Anterior cingulate cortex (tissue), 58 donors: ENCODE measurements around the gene ZDHHC14.
"Not testable (repeated sequence)": the region's sequence is repeated elsewhere in the genome, so short reads cannot be mapped to it uniquely, and the experiment has no call there.

Experiments
- DNase-seq, 58 donors: peaks; one replicate each; lab custom pipeline; 2025; lab: John Stamatoyannopoulos, UW

ZDHHC14 gene

DNA sequence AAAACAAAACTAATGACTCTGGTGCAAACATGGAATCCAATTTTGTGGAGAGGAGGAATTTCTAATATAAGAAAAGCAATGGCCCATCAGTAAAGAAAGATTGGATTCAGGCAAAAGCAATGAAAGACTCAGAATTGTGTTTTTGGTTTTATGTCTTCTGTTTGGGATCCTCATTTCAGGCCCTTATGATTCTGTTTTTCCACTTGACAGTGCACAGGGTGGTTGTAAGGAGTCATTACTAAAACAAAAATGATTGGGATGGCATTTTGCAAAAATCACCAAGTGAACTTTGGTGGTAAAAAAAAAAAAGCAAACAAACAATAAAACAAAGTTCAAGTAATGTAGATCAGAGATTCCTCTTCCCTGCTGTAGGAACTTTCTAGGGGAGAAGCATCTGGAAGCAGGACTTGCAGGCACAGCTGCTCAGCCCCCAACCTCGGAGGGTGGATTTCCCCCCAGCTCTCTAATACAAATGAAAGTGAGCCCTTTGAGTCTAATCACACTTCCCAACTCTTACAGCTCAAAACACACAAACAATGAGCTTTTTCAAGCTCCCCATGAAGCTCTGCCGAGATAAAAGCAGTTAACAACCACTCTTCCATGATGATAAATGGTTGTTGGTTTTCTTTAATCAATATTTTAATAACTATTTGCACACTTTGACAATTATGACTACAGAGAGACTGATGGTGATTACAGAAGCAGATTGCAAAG is 177.7 kb downstream of the ZDHHC14 start:
- DNase-seq: no peak

GRCh38 chr6:157559201-157559756 is 178.3 kb downstream of the ZDHHC14 start:
- DNase-seq: no peak

GRCh38 chr6:157560063-157560462 is 179.1 kb downstream of the ZDHHC14 start:
- DNase-seq: not testable (repeated sequence)

DNA sequence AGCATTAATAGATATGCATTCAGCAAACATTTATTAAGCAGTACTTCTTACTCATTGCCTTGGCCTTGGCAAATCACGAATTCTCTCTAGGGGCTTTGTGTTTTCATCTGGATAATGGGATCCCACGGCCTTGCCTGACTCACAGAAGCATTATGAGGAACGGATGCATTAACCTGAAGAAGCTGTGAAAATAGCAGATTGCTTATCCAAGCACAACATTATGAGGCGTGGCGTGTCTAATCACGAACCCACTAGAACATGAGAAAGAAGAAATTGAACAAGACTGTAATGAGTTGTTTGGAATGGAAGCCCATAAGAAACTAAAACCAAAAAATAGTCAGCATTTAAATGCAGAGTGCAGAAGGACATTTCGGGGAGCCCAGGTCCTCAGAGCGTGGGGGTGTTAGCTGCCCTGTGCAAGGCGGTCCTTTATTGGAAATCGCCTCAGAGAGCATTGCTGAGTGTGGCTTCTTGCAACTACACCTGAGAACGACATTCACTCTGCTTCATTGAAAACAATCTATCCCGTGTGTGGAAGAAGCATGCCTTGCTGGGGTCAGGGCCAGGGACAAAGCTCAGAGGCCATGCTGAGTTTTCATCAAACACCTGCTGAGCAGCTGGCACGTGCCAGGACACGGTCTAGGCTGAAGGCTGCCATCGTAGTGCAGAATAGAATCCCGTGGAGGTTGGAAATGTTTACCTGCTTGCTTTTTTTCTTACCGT is 179.9 kb downstream of the ZDHHC14 start:
- DNase-seq: no peak

- no peak for DNase-seq
Observed at GRCh38 chr6:157561414-157561790, 180.4 kb downstream of the ZDHHC14 start.

GRCh38 chr6:157561929-157562810 is 181.2 kb downstream of the ZDHHC14 start:
- no peak for DNase-seq

DNA sequence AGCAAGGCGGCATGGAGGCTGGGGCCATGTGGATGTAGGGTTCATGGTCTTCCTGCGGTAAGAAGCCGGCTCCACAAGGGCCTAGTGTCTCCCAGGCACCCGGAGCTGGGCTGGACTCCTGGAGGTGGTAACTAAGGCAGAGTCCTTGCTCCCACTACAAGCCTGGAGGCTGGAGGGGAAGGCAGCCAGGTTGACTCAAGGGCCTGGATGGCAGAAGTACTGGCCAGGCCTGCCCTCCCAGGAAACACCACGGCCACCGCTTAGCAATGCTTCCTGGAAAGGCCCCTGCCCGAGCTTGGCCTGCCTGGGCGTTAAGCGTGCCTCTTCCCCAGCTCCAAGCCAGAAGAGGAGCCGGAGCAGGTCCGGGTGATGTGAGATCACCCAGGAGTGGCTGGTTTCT is 182.0 kb downstream of the ZDHHC14 start:
- peak in 2 of 58 donors; percentile 65 to 68 for DNase-seq

DNA sequence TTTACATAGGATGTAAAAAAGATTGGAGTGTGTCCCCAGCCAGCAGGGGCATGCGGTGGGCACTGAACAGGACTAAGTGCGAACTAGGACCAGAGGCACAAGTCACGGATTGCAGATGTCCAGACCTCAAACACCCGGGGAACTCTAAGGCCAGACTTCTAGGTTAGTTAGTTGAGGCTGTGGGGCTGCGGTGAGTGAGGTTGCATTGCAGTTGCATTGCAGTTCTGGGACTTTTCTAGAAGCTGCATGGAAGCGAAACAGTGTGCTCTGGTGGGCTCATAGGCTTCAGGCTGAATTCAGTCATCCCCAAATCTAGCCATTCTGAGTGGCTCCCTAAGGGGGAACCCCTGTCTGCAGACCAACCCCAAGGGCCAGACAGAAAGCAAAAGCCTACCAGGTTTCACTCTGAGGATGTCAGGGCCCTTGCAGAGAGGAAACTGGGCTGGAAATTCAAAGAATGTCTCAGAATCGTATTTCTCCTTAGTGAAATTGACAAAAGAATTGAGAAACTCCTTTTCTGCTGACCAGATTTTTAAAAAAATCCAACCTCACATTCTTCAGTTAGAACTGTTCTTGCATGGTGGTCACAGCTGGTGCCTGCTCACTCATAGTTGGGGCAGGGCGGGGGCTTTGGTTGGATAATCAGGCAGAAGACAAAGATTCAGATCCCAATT is 182.8 kb downstream of the ZDHHC14 start:
- DNase-seq: no peak

- no peak for DNase-seq
Observed at GRCh38 chr6:157568702-157569101, 187.7 kb downstream of the ZDHHC14 start.

DNA sequence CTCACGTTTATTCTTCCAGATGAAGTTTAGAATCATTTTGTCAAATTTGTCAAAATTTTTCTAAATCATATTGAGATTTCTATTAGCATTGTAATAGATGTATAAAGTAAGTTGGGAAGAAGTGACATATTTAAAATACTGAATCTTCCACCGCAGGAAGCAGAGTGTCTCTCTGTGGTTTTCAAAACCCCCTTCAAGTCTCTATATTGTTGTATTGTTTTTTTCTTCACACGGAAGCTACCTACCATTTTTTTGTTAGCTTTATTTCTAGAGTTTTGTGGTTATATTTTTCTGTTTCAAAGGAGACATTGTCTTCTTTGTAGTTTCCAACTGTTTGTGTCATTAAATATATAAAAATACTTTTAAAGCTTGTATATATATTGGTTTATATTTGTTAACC is 188.6 kb downstream of the ZDHHC14 start:
- no peak for DNase-seq

- DNase-seq: no peak
Observed at GRCh38 chr6:157570104-157570503, 189.1 kb downstream of the ZDHHC14 start.

DNA sequence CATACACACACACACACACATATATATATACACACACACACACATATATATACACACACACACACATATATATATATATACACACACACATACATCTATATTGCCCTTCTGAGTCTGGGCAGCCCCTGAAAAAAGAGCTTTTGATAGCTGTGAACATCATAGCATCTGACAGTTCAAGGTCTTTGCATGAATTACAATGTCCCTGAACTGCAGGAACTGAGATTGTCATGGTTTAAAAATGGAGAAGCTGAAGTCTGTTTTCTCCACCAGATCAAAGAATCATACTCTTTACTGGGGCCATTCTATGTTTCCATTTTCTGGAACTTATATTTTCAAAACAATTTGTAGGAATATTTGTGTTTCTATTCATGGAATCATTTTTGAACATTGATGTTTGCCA is 189.8 kb downstream of the ZDHHC14 start:
- no peak for DNase-seq

- no peak for DNase-seq
Observed at GRCh38 chr6:157571269-157571668, 190.3 kb downstream of the ZDHHC14 start.

GRCh38 chr6:157571950-157572349 is 191.0 kb downstream of the ZDHHC14 start:
- DNase-seq: no peak

DNA sequence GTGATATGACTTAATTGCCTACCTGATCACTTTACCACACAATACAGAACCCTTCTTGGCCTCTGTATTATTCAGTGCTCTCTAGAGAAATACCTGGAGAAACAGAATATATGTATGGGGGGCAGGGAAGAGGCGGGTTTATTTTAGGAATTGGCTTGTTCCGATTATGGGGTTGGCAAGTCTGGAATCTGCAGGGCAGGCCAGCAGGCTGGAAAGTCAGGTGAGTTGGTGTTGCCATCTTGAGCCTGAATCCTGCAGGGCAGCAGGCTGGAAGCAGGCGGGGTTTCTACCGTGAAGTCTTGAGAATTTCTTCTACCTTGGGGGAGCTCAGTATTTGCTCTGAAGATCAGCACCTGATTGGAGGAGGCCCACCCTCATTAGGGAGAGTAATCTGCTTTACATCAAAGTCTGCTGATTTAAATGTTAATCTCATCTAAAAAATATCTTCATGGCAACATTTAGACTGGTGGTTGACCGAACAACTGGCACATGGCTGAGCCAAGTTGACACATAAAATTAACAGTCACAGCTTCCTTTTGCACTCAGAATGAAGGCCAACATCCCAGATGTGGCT is 193.9 kb downstream of the ZDHHC14 start:
- DNase-seq: no peak

DNA sequence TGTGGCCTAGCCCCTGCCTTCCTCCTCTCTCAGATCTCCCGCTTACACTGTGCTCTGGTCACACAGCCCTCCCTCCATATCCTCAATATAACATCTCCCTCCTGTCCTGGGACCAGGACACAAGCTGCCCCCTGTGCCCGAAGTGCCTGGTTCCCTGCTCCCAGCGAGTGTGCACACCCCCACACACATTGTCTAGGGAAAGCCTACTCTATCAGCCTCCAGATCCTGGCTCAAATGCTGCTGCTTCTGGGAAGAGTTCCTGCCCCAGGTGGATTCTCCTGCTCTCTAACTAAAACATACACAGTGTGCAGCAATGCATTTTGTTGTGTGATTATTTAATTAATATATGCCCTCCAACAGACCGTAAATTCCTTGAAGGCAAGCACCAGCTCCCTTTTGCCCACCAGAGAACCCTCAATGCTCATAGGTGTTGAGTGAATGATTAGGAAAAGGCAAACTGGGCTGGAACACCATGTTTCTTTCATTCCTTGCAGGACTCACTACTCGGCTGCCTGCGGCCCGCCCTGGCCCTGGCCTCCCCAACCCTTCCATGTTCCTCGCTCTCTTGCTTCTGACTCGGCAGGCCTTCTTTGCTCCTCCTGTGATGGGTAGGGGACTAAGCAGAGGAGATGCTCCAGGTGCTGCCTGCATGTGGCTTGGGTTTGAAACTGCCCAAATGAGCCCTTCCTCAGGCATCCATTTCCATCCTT is 194.6 kb downstream of the ZDHHC14 start:
- no peak for DNase-seq

DNA sequence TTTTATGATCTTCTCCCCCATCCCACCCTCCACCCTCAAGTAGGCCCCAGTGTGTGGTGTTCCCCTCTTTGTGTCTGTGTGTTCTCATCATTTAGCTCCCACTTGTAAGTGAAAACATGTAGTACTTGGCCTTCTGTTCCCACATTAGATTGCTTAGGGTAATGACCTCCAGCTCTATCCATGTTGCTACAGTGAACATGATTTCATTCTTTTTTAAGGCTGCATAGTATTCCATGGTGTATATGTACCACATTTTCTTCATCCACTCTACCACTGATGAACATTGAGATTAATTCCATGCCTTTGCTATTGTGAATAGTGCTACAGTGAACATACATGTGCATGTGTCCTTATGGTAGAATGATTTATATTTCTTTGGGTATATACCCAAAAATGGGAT is 196.0 kb downstream of the ZDHHC14 start:
- not testable (repeated sequence) for DNase-seq

DNA sequence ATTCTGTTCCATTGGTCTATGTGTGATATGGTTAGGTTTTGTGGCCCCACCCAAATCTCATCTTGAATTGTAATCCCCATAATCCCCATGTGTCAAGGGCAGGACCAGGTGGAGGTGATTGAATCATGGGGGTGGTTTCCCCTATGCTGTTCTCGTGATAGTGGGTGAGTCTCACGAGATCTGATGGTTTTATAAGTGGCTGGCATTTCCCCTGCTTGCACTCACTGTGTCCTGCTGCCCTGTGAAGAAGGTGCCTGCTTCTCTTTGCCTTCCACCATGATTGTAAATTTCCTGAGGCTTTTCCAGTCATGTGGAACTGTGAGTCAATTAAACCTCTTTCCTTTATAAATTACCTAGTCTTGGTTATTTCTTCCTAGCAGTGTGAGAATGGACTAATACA is 197.5 kb downstream of the ZDHHC14 start:
- not testable (repeated sequence) for DNase-seq

GRCh38 chr6:157579467-157580031 is 198.6 kb downstream of the ZDHHC14 start:
- peak in 1 of 58 donors; percentile 48 for DNase-seq
